Muscle of leg (tissue), 11 donors: ENCODE results near the gene RB1. TPM values are rescaled to one million over a fixed set of nuclear protein-coding genes. Genes with fewer than 3 reads are reported as not detected.
A peak's percentile ranks its signal among the peaks of the same experiment; 100 is the strongest.

Experiments used
- DNase-seq: peaks from one replicate; pipeline ENCODE4 v3.0.0; 2013
- H3K27ac ChIP-seq: one replicate; pipeline ENCODE4 v1.5.1; 2013; ENCODE audit warnings: mild to moderate bottlenecking, low read length, control low read depth
- H3K27me3 ChIP-seq: one replicate; pipeline ENCODE4 v1.6.1; 2013; ENCODE audit warnings: low read length; ENCODE audit not compliant: control insufficient read depth, insufficient read depth
- H3K36me3 ChIP-seq: one replicate; pipeline ENCODE4 v1.6.1; 2013; ENCODE audit warnings: low read length; ENCODE audit not compliant: control insufficient read depth, insufficient read depth
- H3K4me1 ChIP-seq: one replicate; pipeline ENCODE4 v1.6.1; 2013; ENCODE audit warnings: low read length; ENCODE audit not compliant: control insufficient read depth, insufficient read depth
- H3K4me3 ChIP-seq: one replicate; pipeline ENCODE4 v1.5.1; 2013; ENCODE audit warnings: low read length, control low read depth
- H3K9me3 ChIP-seq: replicated peaks from 2 replicates; pipeline ENCODE4 v1.6.1; 2013; ENCODE audit warnings: low read depth, low read length; ENCODE audit not compliant: control insufficient read depth
- WGBS: methylation state at CpG from one replicate; pipeline ENCODE4 v1.1.5; 2013; ENCODE audit warnings: missing lambda C conversion rate; ENCODE audit not compliant: insufficient coverage; 5-methylcytosine and 5-hydroxymethylcytosine counted together
- polyA plus RNA-seq, 8 donors: library from polyadenylated mRNA; unstranded; fragments of 120-200 nt; gene quantifications; one replicate each; pipeline versions ENCODE4 v1.2.1 to v1.2.3, GENCODE V29; 2013; ENCODE audit warnings: inconsistent platforms in 1 of 8, low replicate concordance in 1 of 8; ENCODE audit not compliant: insufficient read length in 8 of 8, insufficient read depth in 1 of 8
- total RNA-seq: library from RNA; stranded (reverse); fragments of 120-200 nt; gene quantifications from one replicate; pipeline ENCODE4 v1.2.4, GENCODE V29; 2013

The RB1 gene
- total and polyA plus RNA-seq, 9 donors = 45.0 to 60.3 (median 51.8) TPM

GRCh38 chr13:48383384-48383783 is 79.8 kb downstream of the RB1 start:
- Histone ChIP-seq H3K4me1 (no peaks in the 10 kb centered on the region), H3K4me3 (no peak overlapping the region), H3K36me3 (peaks cover 8% of the 10 kb centered on the region), H3K27me3 (no peaks in the 10 kb centered on the region), H3K9me3 (no peaks in the 10 kb centered on the region), H3K27ac (no peak overlapping the region)
- no peak for DNase-seq
- WGBS = no CpG with 5 or more reads among the region's 2 CpGs

- Histone ChIP-seq H3K9me3 (no peaks in the 10 kb centered on the region), H3K4me1 (no peaks in the 10 kb centered on the region), H3K27ac (no peak overlapping the region), H3K4me3 (no peak overlapping the region), H3K36me3 (peaks cover 11% of the 10 kb centered on the region), H3K27me3 (no peaks in the 10 kb centered on the region)
- no peak for DNase-seq
- WGBS = 100% methylated on average over 1 of the region's 8 CpGs
Observed at GRCh38 chr13:48386816-48387215, 83.3 kb downstream of the RB1 start.

- Histone ChIP-seq H3K4me3 (no peak overlapping the region), H3K36me3 (peaks cover 20% of the 10 kb centered on the region), H3K4me1 (no peaks in the 10 kb centered on the region), H3K27me3 (no peaks in the 10 kb centered on the region), H3K27ac (no peak overlapping the region), H3K9me3 (peaks cover 4% of the 10 kb centered on the region)
- WGBS = no CpG with 5 or more reads among the region's 3 CpGs
- no peak for DNase-seq
Observed at GRCh38 chr13:48391257-48391656, 87.7 kb downstream of the RB1 start.

- H3K27me3 ChIP-seq = no peaks in the 10 kb centered on the region
- H3K36me3 ChIP-seq = peaks cover 20% of the 10 kb centered on the region
- H3K27ac ChIP-seq = no peak overlapping the region
- no peak for DNase-seq
- no peak overlapping the region for H3K4me3 ChIP-seq
- H3K4me1 ChIP-seq = no peaks in the 10 kb centered on the region
- no CpG with 5 or more reads among the region's 3 CpGs for WGBS
- peaks cover 4% of the 10 kb centered on the region for H3K9me3 ChIP-seq
Observed at GRCh38 chr13:48393030-48393697, 89.6 kb downstream of the RB1 start.

GRCh38 chr13:48393698-48394085 is 90.1 kb downstream of the RB1 start:
- no peak for DNase-seq
- H3K4me1 ChIP-seq = no peaks in the 10 kb centered on the region
- H3K27ac ChIP-seq = no peak overlapping the region
- 100% methylated on average over 1 of the region's 2 CpGs for WGBS
- no peaks in the 10 kb centered on the region for H3K27me3 ChIP-seq
- H3K4me3 ChIP-seq = no peak overlapping the region
- H3K9me3 ChIP-seq = peaks cover 4% of the 10 kb centered on the region
- H3K36me3 ChIP-seq = peaks cover 20% of the 10 kb centered on the region

GRCh38 chr13:48397744-48398143 is 94.2 kb downstream of the RB1 start:
- no CpG with 5 or more reads among the region's 1 CpG for WGBS
- H3K9me3 ChIP-seq = peaks cover 4% of the 10 kb centered on the region
- H3K27me3 ChIP-seq = no peaks in the 10 kb centered on the region
- no peak for DNase-seq
- H3K4me3 ChIP-seq = no peak overlapping the region
- H3K4me1 ChIP-seq = no peaks in the 10 kb centered on the region
- H3K27ac ChIP-seq = no peak overlapping the region
- peaks cover 21% of the 10 kb centered on the region for H3K36me3 ChIP-seq

- no peak for DNase-seq
- H3K4me1 ChIP-seq = no peaks in the 10 kb centered on the region
- H3K4me3 ChIP-seq = no peak overlapping the region
- peaks cover 4% of the 10 kb centered on the region for H3K9me3 ChIP-seq
- H3K27me3 ChIP-seq = no peaks in the 10 kb centered on the region
- no peak overlapping the region for H3K27ac ChIP-seq
- peaks cover 19% of the 10 kb centered on the region for H3K36me3 ChIP-seq
Observed at GRCh38 chr13:48398450-48399095, 95.0 kb downstream of the RB1 start.

GRCh38 chr13:48400090-48400694 is 96.6 kb downstream of the RB1 start:
- WGBS = no CpG with 5 or more reads among the region's 2 CpGs
- Histone ChIP-seq H3K4me1 (no peaks in the 10 kb centered on the region), H3K27me3 (no peaks in the 10 kb centered on the region), H3K9me3 (peaks cover 4% of the 10 kb centered on the region), H3K4me3 (no peak overlapping the region), H3K36me3 (peaks cover 11% of the 10 kb centered on the region), H3K27ac (no peak overlapping the region)
- DNase-seq = no peak

GRCh38 chr13:48400850-48401291 is 97.3 kb downstream of the RB1 start:
- Histone ChIP-seq H3K9me3 (peaks cover 3% of the 10 kb centered on the region), H3K4me1 (no peaks in the 10 kb centered on the region), H3K4me3 (no peak overlapping the region), H3K27ac (peak overlapping the region; percentile 45), H3K27me3 (no peaks in the 10 kb centered on the region), H3K36me3 (peaks cover 11% of the 10 kb centered on the region)
- peak; percentile 53 for DNase-seq
- WGBS = no CpG with 5 or more reads among the region's 1 CpG

- H3K9me3 ChIP-seq = no peaks in the 10 kb centered on the region
- H3K36me3 ChIP-seq = peaks cover 11% of the 10 kb centered on the region
- H3K27me3 ChIP-seq = no peaks in the 10 kb centered on the region
- H3K27ac ChIP-seq = peak overlapping the region; percentile 45
- no peak overlapping the region for H3K4me3 ChIP-seq
- no peak for DNase-seq
- no peaks in the 10 kb centered on the region for H3K4me1 ChIP-seq
- WGBS = no CpG with 5 or more reads among the region's 2 CpGs
Observed at GRCh38 chr13:48401480-48401879, 97.9 kb downstream of the RB1 start.
